GM19240 (cell line): Measurements from ENCODE around the gene CEP128.

Experiments used
- DNase-seq: peaks from one replicate; pipeline ENCODE4 v3.0.0; 2011; ENCODE audit warnings: low spot score; ENCODE audit not compliant: insufficient read length

CEP128 gene

DNA sequence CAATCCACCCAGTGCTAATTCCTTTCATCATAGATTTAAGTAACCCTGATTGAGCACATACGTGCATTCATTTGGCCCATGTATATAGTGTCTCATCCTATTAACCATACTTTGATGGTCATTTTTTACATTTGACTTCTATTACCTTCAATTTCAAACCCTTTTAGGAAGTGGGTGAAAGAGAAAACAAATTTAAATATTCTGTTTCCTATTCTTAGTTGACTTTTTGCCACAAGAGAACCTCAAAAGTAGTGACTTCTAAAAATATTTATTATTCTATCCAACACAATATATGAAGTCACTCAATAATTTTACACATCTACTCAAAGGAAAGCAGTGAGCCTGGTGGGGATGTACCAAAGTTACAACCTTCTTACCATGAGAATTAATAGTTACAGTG is 164.9 kb downstream of the CEP128 start:
- no peak for DNase-seq

DNA sequence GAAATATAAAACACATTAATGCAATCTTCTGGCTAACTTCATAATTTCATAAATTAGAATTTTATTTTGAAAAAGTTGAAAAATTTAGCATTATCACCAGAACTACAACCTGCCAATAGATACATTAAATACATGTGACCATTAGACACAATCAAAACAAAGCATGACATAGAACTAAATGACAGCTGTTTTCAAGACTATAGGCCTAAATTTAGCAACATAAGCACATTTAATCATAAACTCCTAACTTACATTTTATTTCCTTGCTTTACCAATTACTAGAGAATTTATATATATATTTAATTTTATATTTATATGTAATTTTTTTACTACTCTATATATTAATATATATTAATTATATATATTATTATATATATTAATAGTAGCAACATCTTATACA is 165.4 kb downstream of the CEP128 start:
- DNase-seq: no peak

- no peak for DNase-seq
Observed at GRCh38 chr14:80772504-80772903, 169.0 kb downstream of the CEP128 start.

DNA sequence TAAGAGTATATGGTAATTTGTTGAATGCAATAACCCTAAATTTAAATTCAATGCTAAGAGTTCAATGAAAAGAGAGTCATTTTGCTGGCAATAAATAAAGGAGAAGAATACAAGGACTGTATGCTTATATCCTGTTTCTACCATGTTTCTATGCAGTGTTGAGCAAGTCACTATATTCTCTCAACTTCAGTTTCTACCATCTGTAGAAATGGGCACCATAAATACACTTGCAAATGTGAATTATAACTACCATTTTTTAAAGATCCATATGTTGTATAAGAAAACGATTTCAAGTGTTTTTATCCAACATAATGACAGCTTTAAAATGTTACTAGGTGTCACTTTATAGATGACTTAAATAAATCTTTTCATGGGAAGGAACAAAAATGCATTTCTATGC is 170.3 kb downstream of the CEP128 start:
- DNase-seq: no peak

DNA sequence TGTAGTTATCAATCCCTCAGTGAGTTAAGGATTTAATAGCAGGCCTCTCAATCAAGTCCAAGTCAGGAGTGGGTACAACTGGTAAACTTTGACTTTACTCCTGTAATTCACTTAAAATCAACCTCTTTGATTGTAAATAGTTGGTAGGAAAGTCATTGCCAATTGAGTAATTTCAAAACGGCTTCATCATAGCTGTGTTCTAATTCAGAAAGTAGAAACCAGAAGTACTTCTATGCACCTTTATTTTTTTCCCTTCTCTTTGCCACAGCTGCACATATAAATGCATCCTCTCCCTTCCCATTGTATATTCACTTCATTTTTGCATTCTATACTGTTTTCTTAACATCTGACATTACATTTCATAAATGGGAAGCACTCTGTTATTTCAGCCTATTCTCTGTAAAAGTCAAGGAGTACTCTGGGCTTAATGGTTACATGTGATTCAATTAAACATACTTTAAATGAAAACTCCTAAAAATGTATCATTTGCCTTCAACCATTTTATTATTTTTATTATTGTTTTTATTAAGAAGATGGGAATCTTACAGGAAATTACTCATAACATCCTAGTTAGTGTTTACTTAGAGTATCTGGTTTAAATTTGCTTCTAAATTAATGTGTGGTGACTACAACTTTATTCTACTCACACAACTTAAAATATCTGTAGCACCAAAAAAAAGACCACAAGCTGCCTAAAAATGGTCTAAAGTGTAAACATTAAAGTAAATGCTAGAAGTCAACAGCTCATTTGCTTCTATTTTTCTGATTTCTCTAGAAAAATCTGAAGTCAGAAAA is 171.2 kb downstream of the CEP128 start:
- no peak for DNase-seq

DNA sequence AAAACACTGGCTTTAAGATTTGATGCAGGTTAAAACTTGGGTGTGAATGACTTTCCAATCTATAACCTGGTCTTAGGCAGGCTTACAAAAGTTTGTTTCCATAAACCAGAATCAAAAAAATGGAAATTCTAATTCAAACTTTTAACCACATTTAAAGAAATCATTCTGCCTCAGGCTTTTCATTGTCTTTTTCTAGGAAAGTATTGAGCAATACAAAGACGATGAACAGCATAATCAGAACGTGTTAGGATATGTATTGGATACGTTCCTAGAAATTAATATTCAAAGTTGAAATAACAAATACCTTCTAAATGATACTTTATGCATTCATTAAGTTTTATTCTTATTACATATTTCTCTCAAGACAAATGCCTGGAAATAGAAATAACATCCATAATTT is 172.9 kb downstream of the CEP128 start:
- no peak for DNase-seq

GRCh38 chr14:80764921-80765507 is 176.5 kb downstream of the CEP128 start:
- DNase-seq: no peak

GRCh38 chr14:80764496-80764895 is 177.0 kb downstream of the CEP128 start:
- DNase-seq: no peak

DNA sequence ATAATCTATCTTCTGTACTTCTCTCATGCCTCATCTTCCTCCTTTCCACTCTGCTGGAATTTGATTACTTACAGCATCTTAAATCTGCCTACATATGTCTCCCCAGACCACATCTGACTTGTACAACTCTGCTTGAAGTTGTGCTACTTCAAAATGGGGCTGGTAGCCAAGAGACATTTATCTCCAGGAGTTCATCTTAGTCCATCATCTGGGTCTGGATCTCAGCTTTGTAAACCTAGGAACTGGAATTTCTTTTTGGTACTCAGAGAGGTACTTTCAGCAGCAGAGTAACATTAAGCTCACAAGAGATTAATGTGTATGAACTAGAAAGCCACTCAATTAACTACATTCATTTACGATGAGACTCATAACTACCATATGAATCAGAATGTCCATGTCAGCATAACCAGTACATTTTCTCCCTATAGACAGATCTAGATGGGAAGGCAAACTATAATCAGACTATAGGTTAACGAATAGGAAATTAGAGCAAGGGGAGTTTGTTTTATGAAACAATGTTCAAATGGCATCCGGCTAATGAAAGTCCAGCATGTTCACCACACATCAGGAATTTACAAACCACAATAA is 178.8 kb downstream of the CEP128 start:
- DNase-seq: no peak

GRCh38 chr14:80754696-80755095 is 186.8 kb downstream of the CEP128 start:
- DNase-seq: no peak

DNA sequence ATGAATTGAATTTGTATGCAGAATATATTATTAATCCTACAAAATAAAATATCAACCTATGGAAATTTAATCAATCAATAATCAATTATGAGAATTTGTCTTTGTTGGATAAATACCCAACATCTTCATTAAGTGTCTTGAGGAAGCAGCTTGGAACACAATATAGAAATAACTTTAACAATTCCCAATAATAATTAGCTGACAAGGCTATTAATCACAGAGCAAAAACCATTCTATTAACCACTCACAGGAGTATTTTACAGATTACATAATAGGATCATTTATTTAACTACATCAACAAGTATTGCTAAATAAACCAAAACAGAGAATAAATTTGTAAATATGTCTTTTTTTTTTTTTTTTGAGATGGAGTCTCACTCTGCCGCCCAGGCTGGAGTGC is 190.3 kb downstream of the CEP128 start:
- DNase-seq: no peak

DNA sequence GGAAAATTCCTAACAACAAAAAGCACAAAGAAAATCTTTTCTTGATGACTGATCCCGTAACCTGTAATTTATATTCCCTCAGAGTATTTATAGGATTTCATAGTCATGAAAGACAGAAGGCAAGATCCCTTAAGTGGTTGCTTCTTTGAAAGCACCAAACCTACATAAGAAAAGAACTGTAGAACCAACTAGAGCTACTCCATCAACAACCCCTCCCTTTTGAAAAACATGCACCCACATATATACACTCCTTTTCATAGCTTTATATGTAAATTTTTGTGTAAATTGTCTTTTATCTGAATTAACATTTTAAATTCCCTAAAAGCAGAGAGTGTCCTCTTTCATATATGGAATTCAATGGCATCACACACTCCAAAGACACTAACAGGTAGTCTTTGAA is 215.3 kb downstream of the CEP128 start:
- DNase-seq: no peak

DNA sequence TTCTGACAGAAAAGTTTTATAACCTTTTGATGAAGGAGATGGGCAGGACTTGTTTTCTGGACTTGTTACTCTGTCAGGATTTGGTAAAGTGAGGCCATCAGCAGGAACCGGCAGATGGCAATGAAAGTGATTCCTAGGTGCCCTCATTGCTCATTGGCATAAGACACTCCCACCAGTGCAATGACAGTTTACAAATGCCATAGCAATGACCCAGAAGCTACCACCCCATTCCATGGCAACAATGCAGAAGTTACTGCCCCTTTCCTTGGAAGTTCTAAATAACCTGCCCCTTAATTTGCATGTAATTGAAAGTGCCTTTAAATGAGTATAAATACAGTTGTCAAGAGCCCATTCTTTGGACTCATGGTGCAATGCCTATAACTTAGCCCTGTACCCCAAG is 222.6 kb downstream of the CEP128 start:
- DNase-seq: no peak

GRCh38 chr14:80714474-80714873 is 227.1 kb downstream of the CEP128 start:
- DNase-seq: no peak

DNA sequence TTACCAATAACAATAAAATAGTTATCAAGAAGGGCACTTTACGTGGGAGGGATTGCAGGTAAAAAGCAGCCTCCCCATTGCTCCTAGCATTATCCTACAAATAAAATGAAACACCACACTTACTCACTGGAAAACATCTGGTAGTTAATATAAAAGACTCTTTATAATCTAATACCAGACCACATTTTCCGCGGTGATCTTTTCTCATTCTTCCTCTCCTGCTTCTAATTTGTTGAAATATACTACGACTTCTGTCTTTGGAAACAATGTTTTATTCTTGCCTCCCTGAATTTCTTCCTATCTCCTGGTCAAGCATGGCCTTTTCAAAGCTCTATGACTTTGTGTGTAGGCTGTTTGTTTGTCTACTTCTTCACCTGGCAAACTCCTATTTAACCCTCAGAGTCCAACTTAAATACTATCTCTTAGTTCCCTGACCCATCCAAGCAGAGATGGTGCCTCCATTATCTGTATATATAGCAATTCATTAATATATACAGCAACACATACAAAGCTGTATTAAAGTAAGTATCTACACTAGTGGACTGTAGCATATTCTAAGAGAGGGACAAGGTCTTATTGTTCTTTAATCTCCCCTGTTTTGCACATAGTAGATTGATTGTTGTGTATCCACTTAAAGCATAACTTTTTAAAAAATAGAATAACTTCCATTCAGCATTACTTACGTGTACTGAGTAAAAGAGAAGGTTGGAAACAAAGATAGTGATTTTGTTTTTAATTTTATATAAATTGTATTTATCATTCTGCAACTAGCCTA is 228.3 kb downstream of the CEP128 start:
- DNase-seq: no peak

DNA sequence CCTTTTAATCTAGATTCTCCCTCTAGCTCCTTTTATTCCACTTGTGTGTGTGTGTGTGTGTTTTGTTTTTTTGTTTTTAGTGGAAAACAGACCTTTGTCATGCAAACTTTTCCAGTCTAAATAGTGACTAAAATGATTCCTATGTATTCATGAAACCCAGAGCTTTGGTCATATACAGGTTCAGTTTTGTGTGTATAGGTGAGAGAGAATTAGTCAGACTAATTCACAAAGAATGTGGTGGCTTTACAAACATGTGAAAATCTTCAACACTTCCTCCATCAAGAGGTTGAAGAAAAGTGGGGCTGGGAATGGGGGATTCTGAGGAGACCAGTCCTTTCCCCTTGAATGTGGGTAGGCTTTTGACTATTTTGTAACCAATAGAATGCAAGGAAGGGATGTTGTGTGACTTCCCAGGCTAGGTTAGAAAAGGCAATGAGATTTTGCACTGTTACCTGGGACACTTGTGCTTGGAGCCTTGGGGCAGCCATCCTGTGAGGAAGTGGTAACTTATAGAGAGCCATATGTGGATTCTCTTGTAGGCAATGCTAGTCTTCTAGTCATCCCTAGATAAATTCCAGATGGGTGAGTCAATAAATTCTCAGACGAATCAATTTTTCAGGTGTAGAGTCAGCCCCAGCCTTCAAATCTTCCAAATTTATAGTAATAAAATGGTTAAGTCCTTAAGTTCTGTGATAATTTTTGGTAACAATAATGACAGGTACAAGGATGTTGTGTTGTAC is 236.1 kb downstream of the CEP128 start:
- no peak for DNase-seq

- DNase-seq: no peak
Observed at GRCh38 chr14:80700601-80701000, 240.9 kb downstream of the CEP128 start.

- DNase-seq: no peak
Observed at GRCh38 chr14:80699861-80700260, 241.7 kb downstream of the CEP128 start.

GRCh38 chr14:80698974-80699373 is 242.6 kb downstream of the CEP128 start:
- no peak for DNase-seq

DNA sequence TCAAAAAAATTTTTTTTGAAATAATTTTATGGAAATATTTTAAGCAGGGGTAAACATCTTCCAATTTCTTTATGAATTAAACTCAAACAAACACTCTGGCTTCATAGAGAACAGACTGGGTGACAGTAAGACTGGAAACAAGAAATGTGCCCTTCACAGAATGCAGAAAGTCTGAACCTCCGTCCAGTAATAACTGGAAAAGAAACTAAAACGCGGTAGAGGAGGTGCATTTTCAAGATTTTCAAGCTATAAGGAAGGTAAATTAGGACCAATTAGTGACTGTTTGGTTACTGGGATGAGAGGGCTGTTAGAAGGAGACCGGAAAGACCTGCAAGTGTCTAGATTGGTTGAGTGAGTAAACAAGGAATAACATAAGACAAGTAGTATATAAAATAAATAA is 245.7 kb downstream of the CEP128 start:
- no peak for DNase-seq

DNA sequence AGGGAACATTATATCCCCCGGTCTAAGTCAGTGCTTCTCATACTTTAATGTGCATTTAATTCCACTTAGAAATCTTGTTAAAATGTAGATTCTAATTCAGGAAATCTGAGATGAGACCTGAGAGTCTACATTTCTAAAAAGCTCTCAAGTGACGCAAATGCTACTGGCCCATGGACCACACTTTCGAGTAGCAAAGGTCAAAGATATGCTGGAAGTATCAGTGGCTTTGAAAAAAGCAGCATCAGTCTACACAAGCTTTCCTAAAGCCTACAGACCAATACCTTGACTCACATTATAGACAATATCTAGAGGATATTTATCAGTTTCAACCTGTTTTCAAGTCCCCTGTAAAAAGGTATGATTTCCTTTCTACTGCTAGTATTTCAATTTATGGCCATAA is 248.6 kb downstream of the CEP128 start:
- DNase-seq: no peak
